Mucosa of gallbladder (tissue), 1 donor: ENCODE measurements around the gene PHC3. TPM values are rescaled to one million over a fixed set of nuclear protein-coding genes. Genes with fewer than 3 reads are reported as not detected.
"Not testable (repeated sequence)": the region's sequence is repeated elsewhere in the genome, so short reads cannot be mapped to it uniquely, and the experiment has no call there.

Experiments used
- DNase-seq: peaks from one replicate; pipeline ENCODE4 v3.0.0-alpha.2; 2020; ENCODE audit warnings: low spot score
- total RNA-seq: library from RNA; stranded (reverse); gene quantifications from one replicate; pipeline ENCODE4 v1.2.1, GENCODE V29; 2021
- donor health status: DM: no; HTN: no; CAD: no.

PHC3 gene
- total RNA-seq, 1 donor from 2014 or later: 76.5 TPM

DNA sequence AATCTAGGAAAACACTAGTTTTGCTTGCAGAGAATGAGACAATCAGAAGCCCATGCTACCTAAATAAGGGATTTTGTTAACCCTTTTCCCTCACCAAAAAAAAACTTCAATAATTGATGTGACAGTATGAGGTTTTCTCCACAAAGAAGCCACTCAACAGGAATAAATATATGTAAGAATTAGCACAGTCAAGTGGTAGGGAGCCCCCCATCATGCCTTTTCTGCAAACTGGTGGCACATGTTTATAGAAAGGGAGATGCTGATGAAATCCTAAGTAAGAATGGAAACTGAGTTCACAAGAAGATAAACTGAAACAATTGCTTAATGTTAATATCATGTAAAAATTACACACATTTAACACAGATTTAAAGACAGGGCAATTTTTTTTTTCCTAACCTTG lies 51.0 kb downstream of the PHC3 start:
- DNase-seq: no peak

- DNase-seq: no peak
Measured at GRCh38 chr3:170128977-170129431, 52.5 kb downstream of the PHC3 start.

DNA sequence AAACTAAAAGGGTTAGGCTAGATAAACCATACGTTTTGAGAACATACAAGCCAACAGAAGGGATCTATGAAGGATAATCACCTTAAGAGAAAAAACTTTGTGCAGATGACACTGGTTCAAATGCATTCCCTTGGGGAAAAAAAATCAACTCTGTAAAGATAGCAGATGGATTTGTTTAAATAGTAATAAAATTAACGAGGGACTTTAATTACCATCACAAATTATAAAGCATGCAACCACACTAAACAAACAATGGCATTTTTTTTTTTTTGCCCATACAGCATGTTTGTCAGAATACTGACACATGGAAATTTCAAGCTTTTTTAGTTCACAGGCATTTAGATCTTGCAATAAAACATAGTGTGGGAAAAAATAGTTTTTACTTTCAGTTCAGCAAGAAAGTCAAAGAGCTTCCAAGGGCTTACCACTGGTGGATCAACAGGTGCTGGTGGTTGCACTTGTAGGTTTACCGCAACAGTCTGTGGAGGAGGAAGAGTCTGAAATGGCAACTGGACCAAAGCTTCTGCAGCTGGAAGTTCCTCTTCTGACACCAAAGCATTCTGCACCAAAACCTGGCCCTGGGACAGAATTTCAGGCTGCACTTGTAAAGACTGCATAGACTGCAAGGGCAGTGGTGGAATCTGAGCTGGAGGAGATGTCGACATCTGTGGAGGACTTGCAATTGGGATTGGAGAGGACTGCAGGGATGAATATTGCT lies 53.1 kb downstream of the PHC3 start:
- DNase-seq: no peak

DNA sequence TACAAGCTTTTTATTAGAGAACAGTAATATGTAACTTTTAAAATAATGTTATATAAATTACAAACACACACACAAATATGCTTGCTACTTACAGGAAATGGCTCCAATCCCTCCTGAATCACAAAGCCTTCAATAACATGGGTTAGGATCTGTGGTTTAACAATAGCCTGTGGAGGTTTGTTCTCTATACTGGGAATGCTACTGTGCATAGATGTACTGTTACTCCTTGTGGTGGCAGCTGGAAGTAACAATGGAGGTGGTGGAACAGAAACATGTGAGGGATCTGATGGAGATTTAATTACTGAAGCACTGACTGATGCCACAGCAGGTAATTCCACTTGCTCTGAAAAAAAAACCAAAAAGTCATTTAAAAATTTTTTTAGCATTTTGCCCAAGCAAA lies 64.4 kb downstream of the PHC3 start:
- DNase-seq: no peak

DNA sequence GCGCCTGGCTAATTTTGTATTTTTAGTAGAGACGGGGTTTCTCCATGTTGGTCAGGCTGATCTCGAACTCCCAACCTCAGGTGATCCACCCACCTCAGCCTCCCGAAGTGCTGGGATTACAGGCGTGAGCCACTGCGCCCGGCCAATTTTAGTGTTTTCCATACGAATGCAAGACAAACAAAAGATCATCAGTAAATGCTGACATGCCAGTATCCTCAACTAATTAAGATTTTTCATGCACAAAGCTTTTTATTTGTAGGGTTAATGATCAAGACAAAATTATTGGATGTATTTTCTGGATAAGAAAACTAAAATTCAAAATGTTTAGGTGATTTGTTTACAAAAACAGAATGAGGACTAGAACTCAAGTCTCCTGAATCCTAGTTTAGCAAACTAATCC lies 67.4 kb downstream of the PHC3 start:
- not testable (repeated sequence) for DNase-seq

DNA sequence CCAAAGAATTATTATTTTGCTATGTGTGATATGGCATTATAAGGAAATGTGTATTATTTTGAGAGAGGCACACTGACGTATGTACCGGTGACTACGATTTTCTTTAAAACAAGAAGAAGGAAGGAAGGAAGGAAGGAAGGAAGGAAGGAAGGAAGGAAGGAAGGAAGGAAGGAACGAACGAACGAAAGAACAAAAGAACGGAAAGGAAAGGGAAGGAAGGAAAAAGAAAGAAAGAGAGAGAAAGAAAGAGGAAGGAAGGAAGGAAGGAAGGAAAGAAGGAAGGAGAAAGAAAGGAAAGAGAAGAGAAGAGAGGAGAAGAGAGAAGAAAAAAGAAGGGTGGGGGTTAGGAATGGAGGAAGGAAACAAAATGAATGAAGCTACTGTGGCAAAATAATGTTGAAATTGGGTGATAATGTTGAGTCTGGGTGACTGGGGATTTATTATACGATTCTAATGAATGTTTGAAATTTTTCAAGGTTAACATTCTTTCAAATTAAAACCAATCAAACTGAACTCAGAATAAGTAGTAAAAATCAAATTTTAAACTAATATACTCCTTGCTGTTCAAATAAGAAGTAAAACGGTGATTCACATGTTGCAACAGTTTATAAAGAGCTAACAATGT lies 70.3 kb downstream of the PHC3 start:
- no peak for DNase-seq

DNA sequence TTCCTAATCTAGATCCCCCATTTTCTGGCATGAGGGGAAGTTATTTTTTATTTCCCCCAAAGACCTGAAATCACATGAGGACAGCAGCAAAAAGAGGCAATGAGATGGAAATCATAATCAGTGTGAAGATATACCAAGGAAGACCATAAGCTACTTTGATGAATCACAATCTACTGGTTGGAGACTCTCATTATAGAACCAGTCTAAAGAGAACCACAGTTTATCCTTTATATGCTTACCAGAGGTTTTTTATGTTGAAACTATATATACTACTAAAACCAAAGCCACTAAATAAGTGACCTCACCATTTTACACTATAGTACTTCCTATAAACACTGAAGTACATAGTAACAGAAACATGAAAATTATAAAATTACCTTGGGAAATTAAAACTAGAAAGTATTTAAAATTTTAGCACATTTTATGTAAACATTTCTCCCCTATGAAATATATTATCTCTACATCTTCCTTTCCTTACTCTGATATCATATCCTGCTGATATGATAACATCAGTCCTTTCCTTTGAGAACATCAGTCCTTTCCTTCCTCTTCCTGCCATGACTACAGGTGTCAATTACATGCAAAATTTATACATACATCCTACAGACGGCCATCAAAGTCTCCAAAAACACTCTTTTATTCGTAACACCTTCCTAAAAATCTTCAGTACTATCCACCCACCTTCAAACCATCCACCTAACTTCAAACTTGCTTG lies 71.8 kb downstream of the PHC3 start:
- DNase-seq: no peak

- DNase-seq: no peak
Measured at GRCh38 chr3:170108955-170109354, 72.6 kb downstream of the PHC3 start.

GRCh38 chr3:170107941-170108340 lies 73.6 kb downstream of the PHC3 start:
- no peak for DNase-seq

DNA sequence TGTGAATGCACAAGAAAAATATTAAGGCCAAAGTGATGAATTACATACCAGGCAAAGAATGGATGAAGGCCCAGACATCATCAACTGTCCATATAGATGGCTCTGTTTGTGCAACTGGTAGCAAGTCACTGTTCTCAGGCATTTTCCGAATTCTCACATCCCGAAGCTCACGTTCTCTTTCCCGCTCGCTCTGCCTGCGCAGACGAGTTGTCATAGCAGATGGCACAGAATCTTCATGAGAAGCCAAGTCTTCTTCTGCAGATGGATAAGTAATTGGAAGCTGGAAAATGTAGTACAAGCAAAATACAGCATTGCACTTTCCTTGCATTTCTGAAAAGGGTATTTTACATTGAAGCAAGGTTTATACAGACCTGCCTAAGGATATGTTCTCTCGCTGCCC lies 79.1 kb downstream of the PHC3 start:
- no peak for DNase-seq

- DNase-seq: no peak
Measured at GRCh38 chr3:170100944-170101343, 80.6 kb downstream of the PHC3 start.

GRCh38 chr3:170098753-170099152 lies 82.8 kb downstream of the PHC3 start:
- DNase-seq: no peak

- no peak for DNase-seq
Measured at GRCh38 chr3:170096342-170096741, 85.2 kb downstream of the PHC3 start.

GRCh38 chr3:170095771-170096170 lies 85.8 kb downstream of the PHC3 start:
- no peak for DNase-seq

- no peak for DNase-seq
Measured at GRCh38 chr3:170092907-170093306, 88.6 kb downstream of the PHC3 start.

DNA sequence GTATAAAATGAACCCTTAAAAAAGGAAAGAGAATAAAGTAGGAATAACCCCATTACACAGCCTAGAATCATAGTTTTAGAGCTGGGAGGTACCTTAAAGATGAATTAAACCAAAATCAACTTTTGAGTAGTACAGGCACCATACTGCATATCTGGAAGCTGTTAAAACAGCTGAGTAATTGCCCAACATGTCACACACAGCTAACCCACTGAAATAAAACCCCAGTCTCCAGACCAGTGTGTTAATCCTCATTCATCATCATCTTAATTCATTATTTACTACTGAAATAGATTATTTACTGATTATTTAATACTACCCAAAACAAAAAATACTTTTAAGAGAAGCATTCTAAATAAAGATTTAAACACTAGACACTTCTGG lies 90.9 kb downstream of the PHC3 start:
- DNase-seq: no peak

DNA sequence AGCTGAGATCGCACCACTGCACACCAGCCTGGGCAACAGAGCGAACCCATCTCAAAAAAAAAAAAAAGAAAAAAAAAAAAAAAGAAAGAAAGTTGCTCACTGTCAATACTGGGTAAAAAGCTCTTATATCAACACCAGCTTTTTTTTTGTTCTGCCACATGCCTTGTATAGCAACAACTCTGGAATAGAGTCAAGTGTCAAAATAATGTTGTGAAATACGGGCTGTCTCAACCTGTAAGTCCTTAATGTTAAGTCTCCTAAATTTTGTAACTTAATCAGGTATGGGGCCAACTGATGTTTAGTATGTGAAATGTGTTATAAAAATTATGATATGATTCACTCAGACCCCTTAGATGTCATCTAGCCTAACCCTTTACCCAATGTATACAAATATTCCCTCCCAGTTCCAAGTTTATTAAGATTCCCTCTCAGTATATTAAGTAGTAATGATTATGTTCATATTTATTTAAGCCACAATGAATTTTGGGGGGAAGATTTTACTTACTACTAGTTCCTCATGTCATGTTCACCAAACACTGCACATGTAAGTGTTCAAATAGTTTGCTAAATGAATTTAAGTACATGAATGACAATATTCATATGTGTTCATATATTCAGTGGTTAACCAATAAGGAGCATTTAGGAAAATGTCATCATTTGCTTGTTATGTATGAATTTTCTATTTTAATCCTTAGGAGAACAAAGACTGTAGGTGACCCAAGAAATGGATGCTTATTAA lies 91.5 kb downstream of the PHC3 start:
- no peak for DNase-seq

- DNase-seq: no peak
Measured at GRCh38 chr3:170085396-170085795, 96.1 kb downstream of the PHC3 start.

GRCh38 chr3:170083343-170083742 lies 98.2 kb downstream of the PHC3 start:
- no peak for DNase-seq

DNA sequence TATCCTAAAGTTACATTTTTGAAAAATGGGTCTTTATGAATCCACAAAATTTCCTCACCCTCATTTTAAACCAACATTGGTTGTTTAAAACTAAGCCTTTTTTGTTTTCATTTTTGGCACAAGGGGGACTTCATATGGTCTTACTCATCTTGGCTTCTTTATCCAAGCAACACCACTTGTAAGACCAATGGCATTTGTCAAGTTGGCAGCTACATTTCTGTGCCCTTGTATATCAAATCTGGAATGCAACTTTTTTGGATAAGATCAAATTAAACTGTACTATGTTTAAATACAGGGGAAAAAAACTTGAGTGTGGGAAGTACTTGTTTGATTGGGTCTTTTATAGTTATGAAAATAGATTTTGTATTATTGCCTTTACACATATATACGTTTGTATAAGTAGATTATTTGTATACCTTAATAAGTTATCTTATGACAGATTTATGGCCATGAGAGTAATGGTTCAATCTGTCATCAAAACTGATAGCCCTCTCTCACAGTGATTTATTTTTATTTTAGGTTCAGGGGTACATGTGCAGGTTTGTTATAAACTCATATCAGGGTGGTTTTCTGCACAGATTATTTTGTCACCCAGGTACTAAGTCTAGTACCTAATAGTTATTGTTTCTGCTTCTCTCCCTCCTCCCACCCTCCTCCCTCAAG lies 100.3 kb downstream of the PHC3 start:
- no peak for DNase-seq

DNA sequence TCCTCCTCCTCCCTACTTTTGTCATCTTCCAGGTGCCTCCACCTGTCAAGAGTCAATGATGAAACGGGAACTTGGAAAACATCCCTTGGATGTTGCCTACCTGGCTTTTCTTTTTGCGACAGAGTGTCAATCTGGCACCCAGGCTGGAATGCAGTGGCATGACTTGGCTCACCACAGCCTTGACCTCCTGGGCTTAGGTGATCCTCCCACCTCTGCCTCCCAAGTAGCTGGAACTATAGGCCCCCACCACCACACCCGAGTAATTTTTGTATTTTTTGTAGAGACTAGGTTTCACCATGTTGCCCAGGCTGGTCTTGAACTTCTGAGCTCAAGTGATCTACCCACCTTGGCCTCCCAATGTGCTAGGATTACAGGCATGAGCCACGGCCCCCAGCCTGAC lies 100.9 kb downstream of the PHC3 start:
- no peak for DNase-seq
